Measurements from ENCODE around the gene MAP7. TPM values are rescaled to one million over a fixed set of nuclear protein-coding genes. Genes with fewer than 3 reads are reported as not detected.

The MAP7 gene
- total and polyA plus RNA-seq, 7 experiments from 2014 or later = 0.13 to 1.1 (median 0.17) TPM

DNA sequence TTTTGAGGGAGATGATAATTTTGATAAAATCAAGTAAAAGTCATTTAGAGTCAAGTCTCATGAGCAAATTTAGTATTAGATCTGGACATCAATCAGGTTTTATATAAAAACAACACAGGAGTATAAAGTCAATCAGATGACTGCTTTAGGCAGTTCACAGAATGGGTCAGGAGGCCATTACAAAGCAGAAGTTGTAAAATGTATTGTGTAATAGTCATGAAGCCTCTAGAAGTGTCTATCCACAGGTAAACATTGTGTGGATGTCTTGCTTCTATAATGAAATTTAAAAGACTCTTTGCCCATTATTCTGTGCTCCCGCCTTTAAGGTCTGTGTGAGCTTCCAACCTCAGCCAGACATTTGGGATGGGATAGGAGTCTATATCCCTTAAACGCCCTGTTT, 28.8 kb downstream of the MAP7 start:
- no peak overlapping the region for H3K27ac ChIP-seq (ENCODE audit: low read depth, low read length)
- Mint-ChIP-seq H3K9me3 (no peaks in the 10 kb centered on the region), H3K27me3 (peaks cover 0 to 29% (median 8%) of the 10 kb centered on the region in 5 donors), H3K27ac (no peak overlapping the region), H3K4me3 (no peak overlapping the region), H3K4me1 (peaks cover 0 to 18% (median 14%) of the 10 kb centered on the region in 7 donors), H3K36me3 (no peaks in the 10 kb centered on the region)
- intact Hi-C loops (cut with micrococcal nuclease) = no loop called here
- no peaks in the 10 kb centered on the region for H3K36me3 ChIP-seq (ENCODE audit: control insufficient read depth in 2 of 3, insufficient read depth in 3 of 3, low read length in 3 of 3)
- POLR2A ChIA-PET = no interaction called here
- H3K27me3 ChIP-seq (ENCODE audit: control insufficient read depth in 2 of 2, insufficient read depth in 2 of 2, low read length in 2 of 2) = no peaks in the 10 kb centered on the region
- H3K4me1 ChIP-seq (ENCODE audit: control insufficient read depth in 2 of 2, insufficient read depth in 2 of 2, low read length in 2 of 2) = peaks cover 0 to 9% of the 10 kb centered on the region in 2 donors
- ATAC-seq = no peak
- no peaks in the 10 kb centered on the region for H3K9me3 ChIP-seq (ENCODE audit: control insufficient read depth in 2 of 3, low read length in 3 of 3)
- DNase-seq = no peak
- no peak overlapping the region for H3K4me3 ChIP-seq (ENCODE audit: low read length)
- CTCF ChIA-PET = interaction anchor here (0.6 kb wide), 1 partner anchor 1761 kb away, joined by 3 read pairs; no protein-coding TSS in a partner anchor

DNA sequence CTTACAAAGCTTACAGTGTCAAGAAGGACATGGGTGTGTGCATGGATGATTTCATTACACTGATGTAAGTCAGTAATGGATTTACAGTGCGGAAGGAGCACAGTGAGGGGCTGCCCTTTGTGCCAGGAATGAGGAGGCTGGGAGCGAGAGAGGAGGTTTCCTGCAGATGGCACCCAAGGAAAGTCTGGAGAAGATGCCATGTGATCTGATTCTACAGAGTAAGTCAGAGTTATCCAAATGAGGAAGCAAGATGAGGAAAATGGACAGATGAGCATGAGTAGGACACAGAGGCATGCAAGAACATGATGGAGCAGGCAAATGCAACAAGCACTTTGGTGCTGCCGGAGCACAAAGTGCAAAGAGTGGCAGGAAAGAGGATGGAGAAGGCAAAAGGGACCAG, 29.7 kb downstream of the MAP7 start:
- DNase-seq (no peak), ATAC-seq (no peak)
- H3K4me3 Mint-ChIP-seq = no peak overlapping the region
- H3K4me1 ChIP-seq (ENCODE audit: control insufficient read depth in 2 of 2, insufficient read depth in 2 of 2, low read length in 2 of 2) = peaks cover 0 to 3% of the 10 kb centered on the region in 2 donors
- H3K9me3 ChIP-seq (ENCODE audit: control insufficient read depth in 2 of 3, low read length in 3 of 3) = no peaks in the 10 kb centered on the region
- H3K27me3 Mint-ChIP-seq = peaks cover 0 to 29% (median 8%) of the 10 kb centered on the region in 5 donors
- H3K36me3 Mint-ChIP-seq = no peaks in the 10 kb centered on the region
- ChIA-PET POLR2A (no interaction called here), CTCF (no interaction called here)
- H3K27me3 ChIP-seq (ENCODE audit: control insufficient read depth in 2 of 2, insufficient read depth in 2 of 2, low read length in 2 of 2) = no peaks in the 10 kb centered on the region
- intact Hi-C loops (cut with micrococcal nuclease) = no loop called here
- H3K9me3 Mint-ChIP-seq = no peaks in the 10 kb centered on the region
- no peaks in the 10 kb centered on the region for H3K36me3 ChIP-seq (ENCODE audit: control insufficient read depth in 2 of 3, insufficient read depth in 3 of 3, low read length in 3 of 3)
- H3K27ac Mint-ChIP-seq = no peak overlapping the region
- H3K4me1 Mint-ChIP-seq = peaks cover 0 to 11% (median 6%) of the 10 kb centered on the region in 7 donors
- no peak overlapping the region for H3K27ac ChIP-seq (ENCODE audit: low read depth, low read length)
- no peak overlapping the region for H3K4me3 ChIP-seq (ENCODE audit: low read length)

DNA sequence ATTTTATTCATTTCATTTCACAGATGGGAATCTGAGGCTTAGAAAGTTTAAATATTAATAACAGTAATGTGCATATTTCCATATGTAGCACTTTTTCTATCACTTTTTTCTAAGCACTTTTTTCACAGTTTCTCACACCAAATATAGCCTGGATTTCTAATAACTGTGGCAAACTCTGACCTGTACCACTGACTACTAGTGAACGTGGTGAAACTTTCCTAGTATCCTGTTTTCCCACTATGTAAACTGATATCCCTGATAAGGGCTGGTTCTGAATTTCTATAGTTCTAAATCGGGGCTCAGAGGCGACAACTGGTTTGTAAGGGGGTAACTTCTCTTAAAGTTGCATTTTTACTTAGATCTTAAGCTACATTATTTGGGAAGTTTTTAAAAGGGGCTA, 32.6 kb downstream of the MAP7 start:
- POLR2A ChIA-PET = no interaction called here
- H3K9me3 Mint-ChIP-seq = peaks cover 0 to 3% (median 0%) of the 10 kb centered on the region in 11 donors
- H3K36me3 Mint-ChIP-seq = peaks cover 0 to 5% (median 0%) of the 10 kb centered on the region in 5 donors
- H3K27ac Mint-ChIP-seq = no peak overlapping the region
- Histone ChIP-seq H3K9me3 (ENCODE audit: control insufficient read depth in 2 of 3, low read length in 3 of 3) (no peaks in the 10 kb centered on the region), H3K27me3 (ENCODE audit: control insufficient read depth in 2 of 2, insufficient read depth in 2 of 2, low read length in 2 of 2) (no peaks in the 10 kb centered on the region), H3K4me1 (ENCODE audit: control insufficient read depth in 2 of 2, insufficient read depth in 2 of 2, low read length in 2 of 2) (no peaks in the 10 kb centered on the region), H3K36me3 (ENCODE audit: control insufficient read depth in 2 of 3, insufficient read depth in 3 of 3, low read length in 3 of 3) (no peaks in the 10 kb centered on the region), H3K4me3 (ENCODE audit: low read length) (no peak overlapping the region), H3K27ac (ENCODE audit: low read depth, low read length) (no peak overlapping the region)
- intact Hi-C loops (cut with micrococcal nuclease) = no loop called here
- H3K4me3 Mint-ChIP-seq = no peak overlapping the region
- CTCF ChIA-PET = interaction anchor here (0.5 kb wide), 1 partner anchor 130 kb away, joined by 3 read pairs; no protein-coding TSS in a partner anchor
- no peaks in the 10 kb centered on the region for H3K4me1 Mint-ChIP-seq
- ATAC-seq (no peak), DNase-seq (no peak)
- peaks cover 0 to 29% (median 8%) of the 10 kb centered on the region in 5 donors for H3K27me3 Mint-ChIP-seq

GRCh38 chr6:136517002-136517401, 33.2 kb downstream of the MAP7 start:
- intact Hi-C loops (cut with micrococcal nuclease) = no loop called here
- Mint-ChIP-seq H3K36me3 (peaks cover 0 to 5% (median 0%) of the 10 kb centered on the region in 5 donors), H3K9me3 (peaks cover 0 to 3% (median 0%) of the 10 kb centered on the region in 11 donors), H3K27me3 (peaks cover 0 to 29% (median 8%) of the 10 kb centered on the region in 5 donors), H3K4me3 (no peak overlapping the region), H3K4me1 (peaks cover 0 to under 1% (median 0%) of the 10 kb centered on the region in 7 donors), H3K27ac (no peak overlapping the region)
- ATAC-seq = no peak
- H3K27ac ChIP-seq (ENCODE audit: low read depth, low read length) = no peak overlapping the region
- H3K4me1 ChIP-seq (ENCODE audit: control insufficient read depth in 2 of 2, insufficient read depth in 2 of 2, low read length in 2 of 2) = no peaks in the 10 kb centered on the region
- CTCF ChIA-PET = no interaction called here
- DNase-seq = no peak
- no peaks in the 10 kb centered on the region for H3K27me3 ChIP-seq (ENCODE audit: control insufficient read depth in 2 of 2, insufficient read depth in 2 of 2, low read length in 2 of 2)
- POLR2A ChIA-PET = no interaction called here
- H3K4me3 ChIP-seq (ENCODE audit: low read length) = no peak overlapping the region
- no peaks in the 10 kb centered on the region for H3K9me3 ChIP-seq (ENCODE audit: control insufficient read depth in 2 of 3, low read length in 3 of 3)
- H3K36me3 ChIP-seq (ENCODE audit: control insufficient read depth in 2 of 3, insufficient read depth in 3 of 3, low read length in 3 of 3) = no peaks in the 10 kb centered on the region

GRCh38 chr6:136514591-136514990, 35.6 kb downstream of the MAP7 start:
- Mint-ChIP-seq H3K4me3 (no peak overlapping the region), H3K9me3 (peaks cover 0 to 3% (median 0%) of the 10 kb centered on the region in 11 donors), H3K4me1 (peaks cover 0 to 23% (median 19%) of the 10 kb centered on the region in 7 donors), H3K36me3 (peaks cover 0 to 5% (median 0%) of the 10 kb centered on the region in 5 donors), H3K27me3 (peaks cover 0 to 17% (median 6%) of the 10 kb centered on the region in 5 donors), H3K27ac (no peak overlapping the region)
- no peak for ATAC-seq
- intact Hi-C loops (cut with micrococcal nuclease) = no loop called here
- DNase-seq = no peak
- no peaks in the 10 kb centered on the region for H3K9me3 ChIP-seq (ENCODE audit: control insufficient read depth in 2 of 3, low read length in 3 of 3)
- H3K4me1 ChIP-seq (ENCODE audit: control insufficient read depth in 2 of 2, insufficient read depth in 2 of 2, low read length in 2 of 2) = no peaks in the 10 kb centered on the region
- POLR2A ChIA-PET = no interaction called here
- H3K27me3 ChIP-seq (ENCODE audit: control insufficient read depth in 2 of 2, insufficient read depth in 2 of 2, low read length in 2 of 2) = no peaks in the 10 kb centered on the region
- no peaks in the 10 kb centered on the region for H3K36me3 ChIP-seq (ENCODE audit: control insufficient read depth in 2 of 3, insufficient read depth in 3 of 3, low read length in 3 of 3)
- no peak overlapping the region for H3K27ac ChIP-seq (ENCODE audit: low read depth, low read length)
- no peak overlapping the region for H3K4me3 ChIP-seq (ENCODE audit: low read length)
- CTCF ChIA-PET = no interaction called here

- POLR2A ChIA-PET = no interaction called here
- Histone ChIP-seq H3K9me3 (ENCODE audit: control insufficient read depth in 2 of 3, low read length in 3 of 3) (no peaks in the 10 kb centered on the region), H3K4me3 (ENCODE audit: low read length) (no peak overlapping the region), H3K4me1 (ENCODE audit: control insufficient read depth in 2 of 2, insufficient read depth in 2 of 2, low read length in 2 of 2) (no peaks in the 10 kb centered on the region), H3K36me3 (ENCODE audit: control insufficient read depth in 2 of 3, insufficient read depth in 3 of 3, low read length in 3 of 3) (no peaks in the 10 kb centered on the region), H3K27me3 (ENCODE audit: control insufficient read depth in 2 of 2, insufficient read depth in 2 of 2, low read length in 2 of 2) (no peaks in the 10 kb centered on the region), H3K27ac (ENCODE audit: low read depth, low read length) (no peak overlapping the region)
- no peak for ATAC-seq
- H3K4me1 Mint-ChIP-seq = peaks cover 0 to 29% (median 19%) of the 10 kb centered on the region in 7 donors
- CTCF ChIA-PET = no interaction called here
- H3K36me3 Mint-ChIP-seq = peaks cover 0 to 5% (median 0%) of the 10 kb centered on the region in 5 donors
- DNase-seq = no peak
- peaks cover 0 to 12% (median 2%) of the 10 kb centered on the region in 5 donors for H3K27me3 Mint-ChIP-seq
- H3K27ac Mint-ChIP-seq = no peak overlapping the region
- no peak overlapping the region for H3K4me3 Mint-ChIP-seq
- peaks cover 0 to 3% (median 0%) of the 10 kb centered on the region in 11 donors for H3K9me3 Mint-ChIP-seq
- intact Hi-C loops (cut with micrococcal nuclease) = no loop called here
Observed at GRCh38 chr6:136511926-136512325, 38.3 kb downstream of the MAP7 start.

GRCh38 chr6:136511397-136511796, 38.8 kb downstream of the MAP7 start:
- H3K4me1 ChIP-seq (ENCODE audit: control insufficient read depth in 2 of 2, insufficient read depth in 2 of 2, low read length in 2 of 2) = no peaks in the 10 kb centered on the region
- CTCF ChIA-PET = no interaction called here
- POLR2A ChIA-PET = no interaction called here
- intact Hi-C loops (cut with micrococcal nuclease) = no loop called here
- Mint-ChIP-seq H3K36me3 (peaks cover 0 to 5% (median 0%) of the 10 kb centered on the region in 5 donors), H3K27ac (peak overlapping the region in 2 of 9 donors; percentile 29 to 41), H3K4me1 (peaks cover 0 to 29% (median 19%) of the 10 kb centered on the region in 7 donors), H3K4me3 (no peak overlapping the region), H3K27me3 (peaks cover 0 to 11% (median 2%) of the 10 kb centered on the region in 5 donors), H3K9me3 (peaks cover 0 to 3% (median 0%) of the 10 kb centered on the region in 11 donors)
- H3K4me3 ChIP-seq (ENCODE audit: low read length) = no peak overlapping the region
- ATAC-seq (no peak), DNase-seq (no peak)
- no peak overlapping the region for H3K27ac ChIP-seq (ENCODE audit: low read depth, low read length)
- no peaks in the 10 kb centered on the region for H3K27me3 ChIP-seq (ENCODE audit: control insufficient read depth in 2 of 2, insufficient read depth in 2 of 2, low read length in 2 of 2)
- H3K36me3 ChIP-seq (ENCODE audit: control insufficient read depth in 2 of 3, insufficient read depth in 3 of 3, low read length in 3 of 3) = no peaks in the 10 kb centered on the region
- H3K9me3 ChIP-seq (ENCODE audit: control insufficient read depth in 2 of 3, low read length in 3 of 3) = no peaks in the 10 kb centered on the region
